Peyer's patch (tissue), 4 donors: ENCODE data around the gene ZBTB42. TPM values are rescaled to one million over a fixed set of nuclear protein-coding genes. Genes with fewer than 3 reads are reported as not detected.
"Not testable (repeated sequence)": the region's sequence is repeated elsewhere in the genome, so short reads cannot be mapped to it uniquely, and the experiment has no call there.

Experiments used
- DNase-seq, 3 donors: peaks; one replicate each; pipeline ENCODE4 v3.0.0-alpha.2; 2017 to 2019
- H3K27ac ChIP-seq, 4 donors: fragments of 200-600 bp; sonication (generic); one replicate each; pipeline ENCODE4 v1.5.1; 2016 to 2019
- H3K27me3 ChIP-seq, 2 donors: fragments of 200-600 bp; sonication (generic); one replicate each; pipeline ENCODE4 v1.5.1; 2019
- H3K36me3 ChIP-seq, 3 donors: fragments of 200-600 bp; sonication (generic); one replicate each; pipeline ENCODE4 v1.5.1; 2016 to 2019
- H3K4me1 ChIP-seq, 4 donors: fragments of 200-600 bp; sonication (generic); one replicate each; pipeline ENCODE4 v1.5.1; 2016 to 2019
- H3K4me3 ChIP-seq, 4 donors: fragments of 200-600 bp; sonication (generic); 1 replicate in 3 of 4; 2 replicates in 1 of 4; pipeline ENCODE4 v1.5.1; 2016 to 2019; ENCODE audit warnings: mild to moderate bottlenecking in 1 of 4
- H3K9me3 ChIP-seq, 4 donors: fragments of 200-600 bp; sonication (generic); one replicate each; pipeline ENCODE4 v1.5.1; 2016 to 2019; ENCODE audit warnings: mild to moderate bottlenecking in 1 of 4
- CTCF ChIP-seq, 6 experiments: fragments of 450-650 bp in 4 of 6; fragments of 200-600 bp in 2 of 6; sonication (generic) in 1 of 6; IDR thresholded peaks; one replicate each; pipeline ENCODE4 v1.5.1; 2017 to 2019; ENCODE audit warnings: antibody characterized with exemption in 6 of 6, mild to moderate bottlenecking in 3 of 6, moderate library complexity in 1 of 6
- POLR2A ChIP-seq, 2 donors: fragments of 450-650 bp; IDR thresholded peaks; one replicate each; pipeline ENCODE4 v1.5.1; 2017; ENCODE audit warnings: antibody characterized with exemption in 2 of 2, mild to moderate bottlenecking in 2 of 2, moderate library complexity in 2 of 2
- total RNA-seq, 4 donors: library from RNA; depleted of rRNA; stranded (reverse); fragments of >200 nt; gene quantifications; one replicate each; pipeline ENCODE4 v1.1.0, GENCODE V29; 2016

Gene ZBTB42
- total RNA-seq, 4 donors from 2014 or later = 2.5 to 14.7 (median 10.9) TPM

DNA sequence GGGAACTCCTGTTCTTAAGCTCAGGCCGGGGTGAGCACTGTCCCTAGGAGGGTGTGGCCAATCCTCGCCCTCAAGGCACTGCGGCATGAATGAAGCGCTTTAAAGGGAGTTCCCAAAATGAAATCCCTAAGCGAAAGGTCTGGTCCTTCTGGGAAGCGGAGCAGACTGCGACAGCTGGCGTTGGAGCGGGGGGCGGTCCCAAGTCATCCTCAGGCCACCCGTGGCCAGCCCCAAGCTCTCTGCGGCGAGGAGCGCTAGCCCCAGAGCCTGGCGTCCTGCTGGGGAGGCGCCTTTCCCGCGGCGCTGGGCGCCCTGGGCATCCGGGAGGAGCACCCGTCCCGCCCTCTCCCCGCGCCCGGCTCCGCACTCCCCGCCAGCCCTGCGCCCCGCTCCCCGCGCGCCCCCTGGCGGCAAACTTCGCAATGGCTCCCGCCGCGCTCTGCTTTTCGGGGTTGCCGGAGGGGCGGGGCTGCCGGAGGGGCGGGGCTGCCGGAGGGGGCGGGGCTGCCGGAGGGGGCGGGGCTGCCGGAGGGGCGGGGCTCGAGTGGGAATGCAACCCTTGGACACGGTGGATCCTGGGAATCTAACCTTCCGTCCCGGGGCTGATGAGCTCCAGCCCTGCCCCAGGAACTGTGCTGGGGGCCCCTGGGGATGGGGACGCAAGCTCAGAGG, 25.4 kb downstream of the ZBTB42 start:
- Histone ChIP-seq H3K27ac (peak overlapping the region; percentile 55 to 89 (median 66)), H3K9me3 (no peaks in the 10 kb centered on the region), H3K4me1 (peaks cover 4 to 22% (median 15%) of the 10 kb centered on the region in 4 donors), H3K27me3 (no peaks in the 10 kb centered on the region), H3K36me3 (no peaks in the 10 kb centered on the region), H3K4me3 (peak overlapping the region; percentile 43 to 67 (median 60))
- TF ChIP-seq POLR2A (IDR thresholded peaks at IDR 0.05) (peak; percentile 26 to 63), CTCF (IDR thresholded peaks at IDR 0.05) (peak; percentile 78 to 98 (median 85))
- peak; percentile 86 to 98 (median 96) for DNase-seq

GRCh38 chr14:104826861-104827176, 25.9 kb downstream of the ZBTB42 start:
- no peaks in the 10 kb centered on the region for H3K36me3 ChIP-seq
- H3K4me1 ChIP-seq = peaks cover 4 to 22% (median 15%) of the 10 kb centered on the region in 4 donors
- peak overlapping the region; percentile 31 to 89 (median 66) for H3K27ac ChIP-seq
- no peak for DNase-seq
- peak overlapping the region; percentile 43 to 67 (median 60) for H3K4me3 ChIP-seq
- no peaks in the 10 kb centered on the region for H3K27me3 ChIP-seq
- H3K9me3 ChIP-seq = no peaks in the 10 kb centered on the region
- TF ChIP-seq POLR2A (IDR thresholded peaks at IDR 0.05) = no peak
- TF ChIP-seq CTCF (IDR thresholded peaks at IDR 0.05) = no peak

DNA sequence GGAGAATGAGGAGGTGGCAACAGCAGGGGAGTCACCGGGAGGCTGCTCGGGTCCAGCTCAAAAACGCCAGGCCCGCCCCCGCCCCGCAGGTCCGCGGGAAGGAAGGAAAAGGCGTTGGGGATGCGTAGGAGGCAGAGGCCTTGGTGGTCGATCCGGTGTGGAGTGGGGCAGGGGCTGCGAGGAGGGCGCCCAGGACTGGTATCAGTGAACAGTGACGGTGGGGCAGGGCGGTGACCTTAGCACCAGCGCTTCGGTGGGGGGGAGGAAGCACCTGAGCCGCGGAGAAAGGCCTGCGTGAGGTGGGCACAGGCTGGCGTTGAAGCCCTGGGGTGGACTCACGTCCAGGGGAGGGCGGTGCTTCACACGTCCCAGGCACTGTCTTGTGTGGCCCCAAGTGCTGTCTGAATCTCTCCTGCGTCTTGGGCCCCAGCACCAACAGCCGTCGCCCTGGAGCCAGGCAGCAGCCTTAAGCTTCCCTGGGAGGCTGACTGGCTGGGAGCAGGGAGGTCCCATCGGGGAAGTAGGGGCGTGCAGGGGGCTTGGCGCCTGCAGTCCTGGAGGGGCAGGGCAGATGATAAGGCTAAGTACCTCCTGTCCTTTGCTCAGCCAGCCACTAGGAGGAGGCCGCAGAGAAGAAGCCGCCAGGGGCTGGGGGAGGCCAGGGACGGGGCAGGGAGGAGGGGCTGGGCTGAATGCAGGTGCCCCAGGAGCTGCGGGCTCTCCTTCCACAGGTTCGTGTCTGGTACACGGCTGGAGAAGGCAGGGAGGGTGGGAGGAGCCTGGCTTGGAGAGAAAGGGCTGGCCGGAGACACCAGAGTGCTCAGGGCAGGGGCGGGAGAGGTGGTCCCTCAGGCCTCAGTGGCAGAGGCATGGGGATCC, 26.5 kb downstream of the ZBTB42 start:
- H3K27ac ChIP-seq = peak overlapping the region; percentile 31 to 89 (median 66)
- no peaks in the 10 kb centered on the region for H3K9me3 ChIP-seq
- H3K36me3 ChIP-seq = no peaks in the 10 kb centered on the region
- peaks cover 4 to 22% (median 15%) of the 10 kb centered on the region in 4 donors for H3K4me1 ChIP-seq
- H3K27me3 ChIP-seq = no peaks in the 10 kb centered on the region
- H3K4me3 ChIP-seq = peak overlapping the region; percentile 43 to 67 (median 60)
- TF ChIP-seq CTCF (IDR thresholded peaks at IDR 0.05) (peak in 5 of 6 experiments; percentile 21 to 70 (median 62)), POLR2A (IDR thresholded peaks at IDR 0.05) (no peak)
- peak; percentile 38 to 77 (median 77) for DNase-seq

GRCh38 chr14:104830781-104831180, 29.9 kb downstream of the ZBTB42 start:
- Histone ChIP-seq H3K4me3 (no peak overlapping the region), H3K27me3 (no peaks in the 10 kb centered on the region), H3K4me1 (peaks cover 2 to 19% (median 13%) of the 10 kb centered on the region in 4 donors), H3K36me3 (no peaks in the 10 kb centered on the region), H3K9me3 (no peaks in the 10 kb centered on the region), H3K27ac (no peak overlapping the region)
- DNase-seq = no peak
- TF ChIP-seq CTCF (IDR thresholded peaks at IDR 0.05) = no peak

DNA sequence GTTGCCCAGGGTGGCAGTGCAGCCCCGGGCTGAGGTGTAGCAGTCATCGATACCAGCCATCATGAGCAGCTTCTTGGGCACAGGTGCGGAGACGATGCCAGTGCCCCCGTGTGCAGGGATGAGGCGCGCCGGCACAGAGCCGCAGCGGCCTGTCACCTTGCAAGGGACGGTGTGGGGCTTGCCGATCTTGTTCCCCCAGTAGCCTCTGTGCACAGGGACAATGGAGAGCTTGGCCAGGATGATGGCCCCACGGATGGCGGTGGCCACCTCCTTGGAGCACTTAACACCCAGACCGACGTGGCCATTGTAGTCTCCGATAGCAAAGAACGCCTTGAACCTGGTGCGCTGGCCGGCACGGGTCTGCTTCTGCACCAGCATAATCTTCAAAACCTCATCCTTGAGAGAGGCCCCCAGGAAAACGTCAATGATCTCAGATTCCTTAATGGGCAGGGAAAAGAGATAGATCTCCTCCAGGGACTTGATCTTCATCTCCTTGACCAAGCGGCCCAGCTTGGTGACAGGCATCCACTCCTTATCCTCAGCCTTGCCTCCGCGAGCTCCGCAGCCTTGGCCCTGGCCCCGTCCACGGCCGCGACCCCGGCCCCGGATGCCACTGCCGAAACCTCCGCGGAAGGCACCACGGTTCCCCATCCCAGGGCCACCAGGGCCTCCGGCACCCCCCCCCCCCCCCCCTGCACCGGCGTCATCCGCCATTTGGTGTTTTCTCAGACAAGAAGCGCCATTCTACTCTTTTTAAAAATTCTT, 35.5 kb downstream of the ZBTB42 start:
- H3K4me3 ChIP-seq, H3K27ac ChIP-seq, DNase-seq, H3K9me3 ChIP-seq, H3K36me3 ChIP-seq, H3K4me1 ChIP-seq, H3K27me3 ChIP-seq: not testable (repeated sequence)
